H1 (cell line): ENCODE results near the gene NFIC. TPM values are rescaled to one million over a fixed set of nuclear protein-coding genes. Genes with fewer than 3 reads are reported as not detected.

Source experiments
- CTCF ChIA-PET: fragments of 300-600 bp; sonication (Branson Sonifier 250); formaldehyde crosslinking; loops from one replicate; lab custom pipeline; 2021; ENCODE audit not compliant: partially characterized antibody; lab: Charles Lee
- POLR2A ChIA-PET: fragments of 300-600 bp; sonication (Branson Sonifier 250); formaldehyde crosslinking; loops from one replicate; lab custom pipeline; 2021; ENCODE audit warnings: inconsistent platforms; ENCODE audit not compliant: partially characterized antibody; lab: Charles Lee
- DNase-seq, 2 experiments: peaks; one replicate each; pipeline versions ENCODE4 v3.0.0 to v3.0.0-alpha.2; 2010 to 2022; ENCODE audit warnings: low spot score in 2 of 2, low read depth in 1 of 2, mixed read lengths in 1 of 2
- FAIRE-seq: peaks from 2 replicates; lab custom pipeline; 2011; peaks lifted over from hg19 to GRCh38; lab: Jason Lieb, UNC
- H2AFZ ChIP-seq: 2 replicates; pipeline ENCODE4 v1.8.1; 2012; ENCODE audit warnings: low read length, inconsistent platforms
- H2AK5ac ChIP-seq: 2 replicates; pipeline ENCODE4 v1.6.1; 2013; ENCODE audit warnings: low read depth, low read length
- H2BK120ac ChIP-seq: replicated peaks from 2 replicates; pipeline ENCODE3; 2013; ENCODE audit warnings: low read depth, low read length, inconsistent platforms
- H2BK12ac ChIP-seq: 2 replicates; pipeline ENCODE4 v1.6.1; 2013; ENCODE audit warnings: low read depth, low read length
- H2BK15ac ChIP-seq: 2 replicates; pipeline ENCODE4 v1.6.1; 2013; ENCODE audit warnings: low read length
- H2BK20ac ChIP-seq: 2 replicates; pipeline ENCODE4 v1.6.1; 2013; ENCODE audit warnings: low read length
- H2BK5ac ChIP-seq: 2 replicates; pipeline ENCODE4 v1.6.1; 2013; ENCODE audit warnings: low read depth, low read length
- H3K14ac ChIP-seq: 2 replicates; pipeline ENCODE4 v1.6.1; 2013; ENCODE audit warnings: inconsistent platforms; ENCODE audit not compliant: insufficient read length
- H3K18ac ChIP-seq: 2 replicates; pipeline ENCODE4 v1.6.1; 2013; ENCODE audit warnings: low read length; ENCODE audit errors: extremely low read depth
- H3K23ac ChIP-seq: 2 replicates; pipeline ENCODE4 v1.6.1; 2013; ENCODE audit warnings: inconsistent platforms; ENCODE audit not compliant: insufficient read length
- H3K23me2 ChIP-seq: 2 replicates; pipeline ENCODE4 v1.6.1; 2013; ENCODE audit warnings: low read depth, low read length
- H3K27ac ChIP-seq: 2 replicates; pipeline ENCODE4 v1.6.1; 2011; ENCODE audit warnings: low read depth, low read length, inconsistent platforms
- H3K27me3 ChIP-seq, 4 experiments: replicated peaks in 1 of 4; 1 replicate in 1 of 4; 2 replicates in 3 of 4; pipeline versions ENCODE4 v1.6.1 to v1.8.1; 2011 to 2013; ENCODE audit warnings: low read length in 3 of 4, mild to moderate bottlenecking in 3 of 4, inconsistent platforms in 2 of 4, mixed read lengths in 2 of 4, moderate library complexity in 1 of 4; ENCODE audit not compliant: control insufficient read depth in 3 of 4, insufficient read depth in 3 of 4; ENCODE audit errors: extremely low read depth in 1 of 4
- H3K36me3 ChIP-seq, 4 experiments: 2 replicates each; pipeline versions ENCODE4 v1.6.1 to v1.8.1; 2011 to 2013; ENCODE audit warnings: mild to moderate bottlenecking in 4 of 4, low read length in 3 of 4, moderate library complexity in 2 of 4, control low read depth in 1 of 4, inconsistent platforms in 1 of 4; ENCODE audit not compliant: insufficient read depth in 4 of 4, control insufficient read depth in 2 of 4
- H3K4ac ChIP-seq: replicated peaks from 2 replicates; pipeline ENCODE3; 2013; ENCODE audit warnings: low read length, low read depth, mixed read lengths, inconsistent platforms; ENCODE audit not compliant: insufficient read length
- H3K4me1 ChIP-seq, 4 experiments: replicated peaks in 1 of 4; 1 replicate in 1 of 4; 2 replicates in 3 of 4; pipeline versions ENCODE4 v1.6.1 to v1.8.1; 2011 to 2013; ENCODE audit warnings: low read length in 3 of 4, inconsistent platforms in 2 of 4, mixed read lengths in 1 of 4; ENCODE audit not compliant: insufficient read depth in 4 of 4, control insufficient read depth in 3 of 4
- H3K4me2 ChIP-seq, 2 experiments: 2 replicates each; pipeline versions ENCODE4 v1.6.1 to v1.8.1; 2011 to 2013; ENCODE audit warnings: low read depth in 2 of 2, low read length in 2 of 2, control low read depth in 1 of 2, inconsistent platforms in 1 of 2, mild to moderate bottlenecking in 1 of 2; ENCODE audit not compliant: insufficient read depth in 1 of 2
- H3K4me3 ChIP-seq, 4 experiments: fragments of 200-600, 300-600 bp in 1 of 4; sonication (generic), shearing (Covaris generic), sonication (Bioruptor Twin) in 1 of 4; 2 replicates each; pipeline versions ENCODE4 v1.5.1 to v1.8.1; 2011 to 2016; ENCODE audit warnings: low read length in 4 of 4, low read depth in 3 of 4, control low read depth in 2 of 4, inconsistent platforms in 2 of 4, mild to moderate bottlenecking in 2 of 4, mixed read lengths in 1 of 4, moderate library complexity in 1 of 4; ENCODE audit not compliant: insufficient read depth in 2 of 4; ENCODE audit errors: extremely low read depth in 1 of 4
- H3K56ac ChIP-seq: replicated peaks from 2 replicates; pipeline ENCODE3; 2013; ENCODE audit warnings: low read depth, mild to moderate bottlenecking, mixed read lengths, low read length, inconsistent platforms; ENCODE audit not compliant: insufficient read length
- H3K79me1 ChIP-seq: 2 replicates; pipeline ENCODE4 v1.6.1; 2013; ENCODE audit warnings: low read depth, low read length, control low read depth
- H3K79me2 ChIP-seq, 2 experiments: 2 replicates each; pipeline versions ENCODE4 v1.6.1 to v1.8.1; 2012 to 2013; ENCODE audit warnings: low read length in 2 of 2, mild to moderate bottlenecking in 2 of 2, inconsistent platforms in 1 of 2; ENCODE audit not compliant: insufficient read depth in 2 of 2, control insufficient read depth in 1 of 2
- H3K9ac ChIP-seq, 4 experiments: replicated peaks in 1 of 4; 1 replicate in 1 of 4; 2 replicates in 3 of 4; pipeline versions ENCODE4 v1.6.1 to v1.8.1; 2011 to 2013; ENCODE audit warnings: low read depth in 3 of 4, low read length in 3 of 4, control low read depth in 2 of 4, mild to moderate bottlenecking in 2 of 4, moderate library complexity in 2 of 4, inconsistent platforms in 1 of 4; ENCODE audit errors: extremely low read depth in 1 of 4
- H3K9me3 ChIP-seq, 2 experiments: 2 replicates each; pipeline versions ENCODE4 v1.6.1 to v1.8.1; 2012 to 2013; ENCODE audit warnings: mild to moderate bottlenecking in 2 of 2, moderate library complexity in 2 of 2, control low read depth in 1 of 2, inconsistent platforms in 1 of 2, low read depth in 1 of 2, low read length in 1 of 2, mixed read lengths in 1 of 2; ENCODE audit not compliant: insufficient read depth in 2 of 2
- H4K20me1 ChIP-seq, 2 experiments: replicated peaks in 1 of 2; 2 replicates each; pipeline versions ENCODE3 to v1.8.1; 2011 to 2013; ENCODE audit warnings: inconsistent platforms in 2 of 2, low read length in 2 of 2, mild to moderate bottlenecking in 1 of 2; ENCODE audit not compliant: insufficient read depth in 2 of 2, control insufficient read depth in 1 of 2
- H4K5ac ChIP-seq: 2 replicates; pipeline ENCODE4 v1.6.1; 2013; ENCODE audit warnings: low read length, low read depth, mixed read lengths, inconsistent platforms; ENCODE audit not compliant: insufficient read length
- H4K8ac ChIP-seq: 2 replicates; pipeline ENCODE4 v1.8.0; 2013; ENCODE audit warnings: mild to moderate bottlenecking, moderate library complexity, low read length, inconsistent platforms; ENCODE audit not compliant: insufficient read depth; ENCODE audit errors: extremely low read depth
- H4K91ac ChIP-seq: replicated peaks from 2 replicates; pipeline ENCODE3; 2013; ENCODE audit warnings: low read length, mixed read lengths, inconsistent platforms; ENCODE audit not compliant: insufficient read length
- ASH2L ChIP-seq: fragments of 200-600, 300-600 bp; sonication (generic); IDR thresholded peaks from one replicate; pipeline ENCODE4 v1.7.1; 2017; ENCODE audit warnings: low read length
- BCL11A ChIP-seq, 2 experiments: IDR thresholded peaks; one replicate each; pipeline ENCODE4 v1.6.1; 2011; ENCODE audit warnings: low read depth in 2 of 2, low read length in 2 of 2, mild to moderate bottlenecking in 2 of 2
- EGR1 ChIP-seq: IDR thresholded peaks from 2 replicates; pipeline ENCODE4 v1.6.1; 2011; ENCODE audit warnings: low read depth, low read length, borderline replicate concordance
- FOSL1 ChIP-seq: IDR thresholded peaks from 2 replicates; pipeline ENCODE4 v1.6.1; 2011; ENCODE audit warnings: mild to moderate bottlenecking, low read depth, low read length, moderate library complexity; ENCODE audit not compliant: insufficient read depth
- HDAC2 ChIP-seq, 2 experiments: fragments of 300-600 bp in 1 of 2; sonication (generic) in 1 of 2; IDR thresholded peaks; 2 replicates each; pipeline ENCODE4 v1.6.1; 2011 to 2012; ENCODE audit warnings: low read depth in 2 of 2, low read length in 2 of 2, mild to moderate bottlenecking in 2 of 2, moderate library complexity in 2 of 2, borderline replicate concordance in 1 of 2, inconsistent platforms in 1 of 2
- NANOG ChIP-seq: IDR thresholded peaks from 2 replicates; pipeline ENCODE4 v1.6.1; 2011; ENCODE audit warnings: low read length, low read depth, mild to moderate bottlenecking, inconsistent platforms; ENCODE audit not compliant: insufficient read depth, poor library complexity, severe bottlenecking
- POU5F1 ChIP-seq: IDR thresholded peaks from 2 replicates; pipeline ENCODE4 v1.6.1; 2011; ENCODE audit warnings: low read depth, mild to moderate bottlenecking, low read length, moderate library complexity
- RBBP5 ChIP-seq: IDR thresholded peaks from 2 replicates; pipeline ENCODE4 v1.7.1; 2012; ENCODE audit warnings: low read depth, mild to moderate bottlenecking, inconsistent platforms, low read length, moderate library complexity, borderline replicate concordance
- RXRA ChIP-seq: IDR thresholded peaks from 2 replicates; pipeline ENCODE4 v1.6.1; 2011; ENCODE audit warnings: low read depth, mild to moderate bottlenecking, low read length, moderate library complexity; ENCODE audit not compliant: insufficient read depth
- SIX5 ChIP-seq: IDR thresholded peaks from 2 replicates; pipeline ENCODE4 v1.6.1; 2011; ENCODE audit warnings: mild to moderate bottlenecking, low read depth, low read length
- SP2 ChIP-seq: IDR thresholded peaks from 2 replicates; pipeline ENCODE4 v1.6.1; 2012; ENCODE audit warnings: mild to moderate bottlenecking, low read length, inconsistent platforms
- SP4 ChIP-seq: IDR thresholded peaks from 2 replicates; pipeline ENCODE4 v1.6.1; 2012; ENCODE audit warnings: low read length, inconsistent platforms
- WGBS, 2 experiments: shearing (Covaris generic) in 1 of 2; methylation state at CpG; one replicate each; pipeline versions ENCODE4 v1.1.6 to v1.1.7; 2013 to 2015; ENCODE audit warnings: low lambda C conversion rate in 2 of 2, mixed read lengths in 2 of 2, inconsistent platforms in 1 of 2, low coverage in 1 of 2, missing lambda C conversion rate in 1 of 2; ENCODE audit not compliant: insufficient replicate concordance in 2 of 2, insufficient coverage in 1 of 2, insufficient read length in 1 of 2; ENCODE audit errors: extremely low coverage in 1 of 2, missing lambda C conversion rate in 1 of 2; 5-methylcytosine and 5-hydroxymethylcytosine counted together
- polyA plus RNA-seq, 7 experiments: library from polyadenylated mRNA; depleted of rRNA in 3 of 7; stranded (reverse) in 5 of 7; unstranded in 2 of 7; fragments of >200 nt in 5 of 7; fragments of 200-250 nt in 2 of 7; gene quantifications; 1 replicate in 5 of 7; 2 replicates in 1 of 7; 4 replicates in 1 of 7; pipeline versions ENCODE4 v1.2.1 to v1.2.3, GENCODE V29; 2011 to 2013; ENCODE audit warnings: missing spikeins in 2 of 7, mixed read lengths in 2 of 7
- total RNA-seq: library from RNA; stranded (reverse); fragmentation: NEBNext Ultra II Directional; extraction: Animal tissue kit (Norgen Biotek cat#: 25700); gene quantifications from 2 replicates; pipeline ENCODE4 v1.2.1, GENCODE V29; 2021
- TF ChIP-seq, protein P1 (sequence below): IDR thresholded peaks from 2 replicates; pipeline ENCODE4 v1.6.1; 2011; ENCODE audit warnings: low read length, improper control_type of control experiment

NFIC gene
- total and polyA plus RNA-seq, 2 of the 8 experiments (the other 6 are each of a cell fraction or from before 2014, with no cell fraction given) = 0.56 to 3.2 TPM

DNA sequence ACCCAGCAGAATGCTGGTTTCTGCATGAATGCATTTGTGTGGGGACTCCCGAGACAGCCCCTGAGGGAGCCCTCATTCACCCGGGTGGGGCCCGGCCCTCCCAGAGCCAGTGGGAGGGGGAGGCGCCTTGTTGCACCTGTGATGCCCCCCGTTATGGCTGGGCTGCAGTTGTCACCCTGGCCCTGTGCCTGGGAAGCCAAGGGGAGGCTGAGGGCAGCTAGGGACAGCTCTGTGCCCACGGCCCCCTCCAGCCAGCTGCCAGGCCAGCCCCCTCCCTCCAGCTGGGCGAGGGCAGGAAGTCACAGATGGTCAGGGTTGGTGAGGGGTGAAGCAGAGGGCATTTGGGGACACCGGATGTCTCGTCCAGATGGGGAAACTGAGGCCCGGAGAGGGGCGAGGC is 26.1 kb downstream of the NFIC start:
- no peak overlapping the region for H3K14ac ChIP-seq
- no peak overlapping the region for H3K9ac ChIP-seq
- H3K4me1 ChIP-seq = peaks cover 0 to 15% (median 9%) of the 10 kb centered on the region in 4 experiments; a peak in 5 of 7 replicates
- H3K27me3 ChIP-seq = peaks cover 0 to 2% (median 0%) of the 10 kb centered on the region in 4 experiments; a peak in 2 of 7 replicates
- FAIRE-seq (no peak), DNase-seq (no peak)
- no peaks in the 10 kb centered on the region for H3K79me1 ChIP-seq
- no peak overlapping the region for H2BK5ac ChIP-seq
- H3K4me2 ChIP-seq = no peak overlapping the region
- no peaks in the 10 kb centered on the region for H3K36me3 ChIP-seq
- H3K27ac ChIP-seq = no peak overlapping the region
- no peaks in the 10 kb centered on the region for H3K9me3 ChIP-seq
- no peaks in the 10 kb centered on the region for H3K79me2 ChIP-seq
- no peak for TF ChIP-seq HDAC2 (IDR thresholded peaks at IDR 0.05; ENCODE audit: borderline replicate concordance in 1 of 2, low read depth in 2 of 2, low read length in 2 of 2)
- no peak for TF ChIP-seq SP2
- TF ChIP-seq SP4 = no peak
- TF ChIP-seq SIX5 = no peak
- no peak for TF ChIP-seq ASH2L
- no peak for TF ChIP-seq FOSL1
- no peak for TF ChIP-seq RXRA
- TF ChIP-seq, protein P1, sequence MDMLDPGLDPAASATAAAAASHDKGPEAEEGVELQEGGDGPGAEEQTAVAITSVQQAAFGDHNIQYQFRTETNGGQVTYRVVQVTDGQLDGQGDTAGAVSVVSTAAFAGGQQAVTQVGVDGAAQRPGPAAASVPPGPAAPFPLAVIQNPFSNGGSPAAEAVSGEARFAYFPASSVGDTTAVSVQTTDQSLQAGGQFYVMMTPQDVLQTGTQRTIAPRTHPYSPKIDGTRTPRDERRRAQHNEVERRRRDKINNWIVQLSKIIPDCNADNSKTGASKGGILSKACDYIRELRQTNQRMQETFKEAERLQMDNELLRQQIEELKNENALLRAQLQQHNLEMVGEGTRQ = no peak
- no peak for TF ChIP-seq RBBP5
- TF ChIP-seq NANOG = no peak
- no peak for TF ChIP-seq POU5F1
- no peak for TF ChIP-seq EGR1
- TF ChIP-seq BCL11A (IDR thresholded peaks at IDR 0.05; ENCODE audit: low read depth in 2 of 2, low read length in 2 of 2) = no peak
- no peak overlapping the region for H3K18ac ChIP-seq
- H2AK5ac ChIP-seq = no peak overlapping the region
- H2AFZ ChIP-seq = no peak overlapping the region
- no peak overlapping the region for H3K4me3 ChIP-seq
- H4K5ac ChIP-seq = no peak overlapping the region
- H2BK20ac ChIP-seq = no peak overlapping the region
- H4K91ac ChIP-seq = no peak overlapping the region
- H3K23me2 ChIP-seq = 0 out of 2 replicates have a peak, but pooled peaks cover 1% of the 10 kb centered on the region
- no peak overlapping the region for H3K56ac ChIP-seq
- H2BK12ac ChIP-seq = peak overlapping the region; percentile 60; the same call in 1 of the 2 replicates
- H2BK15ac ChIP-seq = no peak overlapping the region
- H3K4ac ChIP-seq = no peak overlapping the region
- CTCF ChIA-PET = interaction anchor here (1.0 to 1.1 kb wide), 2 partner anchors 37 to 47 kb away, joined by 3 to 4 read pairs; no protein-coding TSS in a partner anchor
- WGBS, 2 experiments = 70% methylated on average over 7 of the region's 11 CpGs; no CpG with 5 or more reads in 1 of the 2 experiments
- no peak overlapping the region for H4K8ac ChIP-seq
- H2BK120ac ChIP-seq = no peak overlapping the region
- no peaks in the 10 kb centered on the region for H4K20me1 ChIP-seq
- H3K23ac ChIP-seq = no peak overlapping the region
- POLR2A ChIA-PET = no interaction called here
